ENCODE measurements around the gene IPO11. TPM values are rescaled to one million over a fixed set of nuclear protein-coding genes. Genes with fewer than 3 reads are reported as not detected.

Gene IPO11
- total and polyA plus RNA-seq, 7 donors: 9.1 to 25.4 (median 21.4) TPM

DNA sequence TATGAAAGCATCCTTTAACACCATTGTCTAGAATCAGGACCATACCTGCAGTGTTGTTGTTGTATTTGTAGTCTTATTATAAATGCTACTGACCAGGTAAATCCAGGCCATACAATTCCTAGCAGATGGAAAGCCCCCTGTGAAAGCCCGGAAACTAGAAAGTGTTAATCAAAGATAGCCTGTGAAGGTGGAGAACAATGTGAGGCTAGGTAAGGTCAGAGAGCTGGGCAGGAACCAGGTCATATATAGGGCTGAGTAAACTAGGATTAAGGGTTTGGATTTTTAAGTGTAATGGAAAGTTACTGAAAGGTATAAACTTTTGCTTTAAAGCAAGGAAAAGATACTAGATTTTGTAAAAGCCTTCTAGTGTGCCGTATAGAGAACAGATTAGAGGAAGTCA is 172.7 kb downstream of the IPO11 start:
- DNase-seq (no peak), ATAC-seq (no peak)
- 82 to 97% (median 84%) methylated on average over 2 of the region's 2 CpGs for WGBS, 3 donors
- intact Hi-C loops (cut with DNase I): no loop called here
- no peak overlapping the region for H3K27ac ChIP-seq
- no peaks in the 10 kb centered on the region for H3K36me3 ChIP-seq (ENCODE audit: insufficient read depth in 1 of 2, low read depth in 1 of 2)
- H3K27me3 ChIP-seq (ENCODE audit: insufficient read depth in 3 of 3, low read length in 2 of 3): no peaks in the 10 kb centered on the region
- H3K9me3 ChIP-seq: no peaks in the 10 kb centered on the region
- TF ChIP-seq, protein P1, sequence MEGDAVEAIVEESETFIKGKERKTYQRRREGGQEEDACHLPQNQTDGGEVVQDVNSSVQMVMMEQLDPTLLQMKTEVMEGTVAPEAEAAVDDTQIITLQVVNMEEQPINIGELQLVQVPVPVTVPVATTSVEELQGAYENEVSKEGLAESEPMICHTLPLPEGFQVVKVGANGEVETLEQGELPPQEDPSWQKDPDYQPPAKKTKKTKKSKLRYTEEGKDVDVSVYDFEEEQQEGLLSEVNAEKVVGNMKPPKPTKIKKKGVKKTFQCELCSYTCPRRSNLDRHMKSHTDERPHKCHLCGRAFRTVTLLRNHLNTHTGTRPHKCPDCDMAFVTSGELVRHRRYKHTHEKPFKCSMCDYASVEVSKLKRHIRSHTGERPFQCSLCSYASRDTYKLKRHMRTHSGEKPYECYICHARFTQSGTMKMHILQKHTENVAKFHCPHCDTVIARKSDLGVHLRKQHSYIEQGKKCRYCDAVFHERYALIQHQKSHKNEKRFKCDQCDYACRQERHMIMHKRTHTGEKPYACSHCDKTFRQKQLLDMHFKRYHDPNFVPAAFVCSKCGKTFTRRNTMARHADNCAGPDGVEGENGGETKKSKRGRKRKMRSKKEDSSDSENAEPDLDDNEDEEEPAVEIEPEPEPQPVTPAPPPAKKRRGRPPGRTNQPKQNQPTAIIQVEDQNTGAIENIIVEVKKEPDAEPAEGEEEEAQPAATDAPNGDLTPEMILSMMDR (IDR thresholded peaks at IDR 0.05): no peak
- H3K4me3 ChIP-seq: no peak overlapping the region
- H3K4me1 ChIP-seq: no peaks in the 10 kb centered on the region

DNA sequence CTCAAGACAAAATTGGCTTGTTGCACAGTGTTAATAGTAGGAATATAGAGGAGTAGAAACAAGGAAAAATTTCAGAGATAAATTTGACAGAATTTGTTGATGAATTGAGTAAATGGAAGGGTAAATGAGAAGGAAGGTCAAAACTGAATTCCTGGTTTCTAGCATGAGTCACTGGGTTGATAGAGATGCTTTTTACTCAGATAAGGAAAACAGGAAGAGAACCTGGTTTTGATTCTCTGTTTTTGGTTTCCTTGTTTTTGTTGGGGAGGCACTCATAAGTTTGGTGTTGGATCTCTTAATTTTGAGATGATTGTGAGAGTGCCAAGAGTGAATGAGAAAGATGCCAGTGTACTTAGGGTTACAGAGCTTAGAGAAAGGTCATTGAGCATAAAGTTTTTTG is 173.2 kb downstream of the IPO11 start:
- TF ChIP-seq, protein P1 (IDR thresholded peaks at IDR 0.05): no peak
- Histone ChIP-seq H3K27ac (no peak overlapping the region), H3K9me3 (no peaks in the 10 kb centered on the region), H3K4me3 (no peak overlapping the region), H3K27me3 (ENCODE audit: insufficient read depth in 3 of 3, low read length in 2 of 3) (no peaks in the 10 kb centered on the region), H3K4me1 (no peaks in the 10 kb centered on the region), H3K36me3 (ENCODE audit: insufficient read depth in 1 of 2, low read depth in 1 of 2) (peaks cover 0 to 3% of the 10 kb centered on the region in 2 donors)
- DNase-seq: no peak
- intact Hi-C loops (cut with DNase I): no loop called here
- ATAC-seq: no peak

DNA sequence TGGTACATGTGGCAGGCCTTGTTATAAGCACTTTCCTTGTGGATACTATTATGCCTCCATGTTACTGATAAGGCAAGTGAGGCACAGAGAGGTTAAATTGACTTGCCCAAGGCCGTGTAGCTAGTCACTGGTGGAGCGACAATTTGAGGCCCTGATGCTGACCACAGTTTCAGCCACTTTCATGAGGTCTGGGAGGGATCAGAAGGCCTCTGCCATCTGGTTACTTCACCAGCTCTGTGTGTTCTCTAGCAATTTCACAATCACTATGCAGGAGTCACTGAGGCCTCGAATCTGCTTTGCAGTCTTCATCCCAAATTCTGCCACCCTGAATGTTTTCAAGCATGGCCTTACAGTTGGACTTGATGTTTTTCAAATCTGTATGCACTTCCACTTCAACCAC is 175.2 kb downstream of the IPO11 start:
- peaks cover 0 to 23% of the 10 kb centered on the region in 2 donors for H3K36me3 ChIP-seq (ENCODE audit: insufficient read depth in 1 of 2, low read depth in 1 of 2)
- DNase-seq (no peak), ATAC-seq (peak in 1 of 4 donors; percentile 32)
- intact Hi-C loops (cut with DNase I): no loop called here
- H3K4me1 ChIP-seq: no peaks in the 10 kb centered on the region
- H3K27me3 ChIP-seq (ENCODE audit: insufficient read depth in 3 of 3, low read length in 2 of 3): no peaks in the 10 kb centered on the region
- no peak overlapping the region for H3K4me3 ChIP-seq
- TF ChIP-seq, protein P1 (IDR thresholded peaks at IDR 0.05): no peak
- H3K27ac ChIP-seq: no peak overlapping the region
- no peaks in the 10 kb centered on the region for H3K9me3 ChIP-seq
- WGBS, 3 donors: 83 to 90% (median 90%) methylated on average over 3 of the region's 3 CpGs

DNA sequence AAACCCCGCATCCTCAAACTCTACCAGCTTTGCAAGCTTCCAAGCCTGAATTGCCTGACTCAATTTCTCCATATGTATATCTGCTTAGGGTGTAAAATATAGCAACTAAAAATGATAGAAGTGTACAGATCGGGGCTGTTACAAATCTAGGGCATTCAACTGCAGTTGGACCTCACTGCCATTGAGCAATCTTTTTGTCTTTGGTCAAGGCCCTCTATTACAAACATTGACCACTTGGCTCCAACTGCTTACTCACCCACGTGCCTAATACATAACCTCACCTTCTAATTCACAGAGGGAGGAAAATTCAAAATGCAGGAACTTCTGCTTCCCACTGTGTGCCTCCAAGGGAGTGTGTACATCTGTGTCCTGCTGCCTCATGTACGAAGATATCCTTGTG is 176.1 kb downstream of the IPO11 start:
- intact Hi-C loops (cut with DNase I): no loop called here
- no peak overlapping the region for H3K27ac ChIP-seq
- DNase-seq: no peak
- TF ChIP-seq, protein P1 (IDR thresholded peaks at IDR 0.05): no peak
- H3K4me3 ChIP-seq: no peak overlapping the region
- peaks cover 0 to 23% of the 10 kb centered on the region in 2 donors for H3K36me3 ChIP-seq (ENCODE audit: insufficient read depth in 1 of 2, low read depth in 1 of 2)
- H3K27me3 ChIP-seq (ENCODE audit: insufficient read depth in 3 of 3, low read length in 2 of 3): no peaks in the 10 kb centered on the region
- 83 to 97% (median 93%) methylated on average over 4 of the region's 4 CpGs for WGBS, 3 donors
- no peaks in the 10 kb centered on the region for H3K9me3 ChIP-seq
- H3K4me1 ChIP-seq: no peaks in the 10 kb centered on the region
- ATAC-seq: no peak

DNA sequence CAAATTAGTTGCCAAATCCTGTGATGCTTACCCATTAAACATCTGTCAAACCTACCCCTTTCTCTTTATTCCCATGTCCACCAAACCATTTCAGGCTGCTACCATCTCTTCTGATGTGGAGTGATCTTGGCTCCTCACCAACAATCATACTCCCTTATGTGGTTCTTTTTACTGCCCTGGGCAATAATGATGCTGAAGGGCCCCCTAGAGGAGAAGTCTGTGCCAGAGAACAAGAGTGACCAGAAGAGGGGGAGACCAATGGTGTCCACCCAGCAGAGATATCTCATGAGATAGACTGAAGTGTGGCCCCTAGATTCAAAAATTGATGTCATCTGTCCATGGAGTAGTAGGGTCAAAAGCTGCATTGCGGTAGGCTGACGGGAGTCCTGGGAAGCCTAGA is 176.9 kb downstream of the IPO11 start:
- intact Hi-C loops (cut with DNase I): no loop called here
- H3K36me3 ChIP-seq (ENCODE audit: insufficient read depth in 1 of 2, low read depth in 1 of 2): peaks cover 0 to 23% of the 10 kb centered on the region in 2 donors
- H3K27ac ChIP-seq: no peak overlapping the region
- ATAC-seq (no peak), DNase-seq (no peak)
- TF ChIP-seq, protein P1 (IDR thresholded peaks at IDR 0.05): no peak
- H3K4me3 ChIP-seq: no peak overlapping the region
- no peaks in the 10 kb centered on the region for H3K27me3 ChIP-seq (ENCODE audit: insufficient read depth in 3 of 3, low read length in 2 of 3)
- no peaks in the 10 kb centered on the region for H3K9me3 ChIP-seq
- no peaks in the 10 kb centered on the region for H3K4me1 ChIP-seq
- WGBS, 3 donors: 96 to 100% (median 100%) methylated on average over 2 of the region's 2 CpGs
